HG02588 (cell line): ENCODE results near the gene CCSER2.
"Not testable (repeated sequence)": the region's sequence is repeated elsewhere in the genome, so short reads cannot be mapped to it uniquely, and the experiment has no call there.

ENCODE experiments used
- ATAC-seq: cut with Tn5 transposase; IDR thresholded peaks from one replicate; pipeline ENCODE4 v1.9.1; 2021; ENCODE audit warnings: mild to moderate bottlenecking, moderate library complexity; ENCODE audit not compliant: unreplicated experiment

Gene CCSER2

GRCh38 chr10:84347575-84348002 lies 19.2 kb downstream of the CCSER2 start:
- not testable (repeated sequence) for ATAC-seq

- no peak for ATAC-seq
Observed at GRCh38 chr10:84348447-84348846, 20.1 kb downstream of the CCSER2 start.

GRCh38 chr10:84348860-84349259 lies 20.5 kb downstream of the CCSER2 start:
- ATAC-seq: no peak

DNA sequence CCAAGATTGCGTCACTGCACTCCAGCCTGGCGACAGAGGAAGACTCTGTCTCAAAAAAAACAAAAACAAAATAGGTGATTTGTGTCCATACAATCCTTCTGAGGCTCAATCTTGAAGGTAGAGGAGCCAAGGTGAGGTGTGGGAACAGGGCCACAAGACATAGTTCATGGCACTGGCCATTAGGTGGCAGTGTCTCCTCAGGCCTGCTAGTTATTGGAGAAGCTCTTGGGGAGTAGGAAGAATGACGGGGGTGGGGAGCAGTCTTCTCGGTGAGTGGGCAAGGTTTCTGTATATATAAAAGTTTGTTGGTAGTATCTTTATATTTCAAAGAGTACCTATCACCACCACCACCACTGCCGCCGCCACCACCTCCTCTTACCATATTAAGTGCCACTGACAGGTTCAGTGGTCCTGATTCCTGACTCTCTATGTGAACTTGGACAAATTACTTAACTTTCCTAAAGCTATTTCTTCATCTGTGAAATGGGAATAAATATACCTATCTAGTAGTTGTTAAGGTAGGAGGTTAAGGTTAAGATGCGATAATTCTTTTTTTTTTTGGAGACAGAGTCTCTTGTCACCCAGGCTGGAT lies 24.0 kb downstream of the CCSER2 start:
- ATAC-seq: peak; percentile 93

DNA sequence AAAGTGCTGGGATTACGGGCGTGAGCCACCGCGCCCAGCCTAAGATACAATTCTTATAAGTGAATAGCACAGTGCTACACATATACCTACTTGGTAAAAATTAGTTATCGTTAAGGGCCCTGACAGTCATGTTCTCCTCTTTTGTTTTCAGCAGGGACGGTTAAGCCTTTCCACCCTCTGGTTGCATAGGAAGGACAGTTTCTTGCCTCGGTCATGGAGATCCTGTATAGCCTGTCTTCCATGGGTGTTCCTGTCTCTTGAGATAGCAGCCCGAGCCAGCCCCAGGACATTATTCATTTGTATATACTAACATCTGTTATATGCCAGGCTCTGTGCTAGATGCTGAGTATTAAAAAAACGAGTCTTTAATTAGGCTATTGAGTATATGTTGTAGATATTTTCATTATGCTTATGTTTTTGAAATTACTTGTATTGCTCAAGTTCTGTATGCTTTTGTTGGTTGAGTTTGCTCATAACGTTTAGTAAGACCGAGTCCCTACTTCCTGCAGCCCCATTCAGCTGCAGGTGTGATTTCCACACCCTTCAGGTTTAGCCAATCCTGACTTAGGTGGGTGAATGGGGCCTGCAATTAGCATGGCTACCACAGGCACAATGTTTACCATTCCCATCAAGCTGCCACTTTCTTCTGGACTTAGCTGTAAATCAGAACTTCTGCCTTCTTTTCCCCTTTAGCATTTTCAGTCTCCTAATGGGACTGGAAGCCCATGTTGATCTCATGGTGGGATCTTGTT lies 24.8 kb downstream of the CCSER2 start:
- no peak for ATAC-seq

GRCh38 chr10:84354623-84355022 lies 26.2 kb downstream of the CCSER2 start:
- ATAC-seq: no peak

DNA sequence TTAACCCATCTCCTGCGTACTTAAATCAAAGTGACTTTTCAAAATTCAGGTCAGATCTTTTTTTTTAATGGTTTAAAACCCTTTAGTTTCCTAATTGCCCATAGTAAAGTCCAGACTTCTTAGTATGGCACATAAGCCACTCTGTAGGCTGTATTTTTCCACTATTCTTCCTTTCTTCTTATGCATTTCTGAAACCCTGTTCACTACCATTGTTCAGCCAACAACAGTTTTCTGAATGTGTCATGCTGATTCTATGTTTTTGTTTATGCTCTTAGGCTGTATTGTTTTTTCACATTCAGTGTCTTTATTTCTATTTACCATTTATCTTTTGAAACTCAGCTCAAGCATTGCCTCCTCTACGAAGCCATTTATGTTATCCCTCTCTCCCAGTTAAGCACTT lies 26.7 kb downstream of the CCSER2 start:
- ATAC-seq: no peak

DNA sequence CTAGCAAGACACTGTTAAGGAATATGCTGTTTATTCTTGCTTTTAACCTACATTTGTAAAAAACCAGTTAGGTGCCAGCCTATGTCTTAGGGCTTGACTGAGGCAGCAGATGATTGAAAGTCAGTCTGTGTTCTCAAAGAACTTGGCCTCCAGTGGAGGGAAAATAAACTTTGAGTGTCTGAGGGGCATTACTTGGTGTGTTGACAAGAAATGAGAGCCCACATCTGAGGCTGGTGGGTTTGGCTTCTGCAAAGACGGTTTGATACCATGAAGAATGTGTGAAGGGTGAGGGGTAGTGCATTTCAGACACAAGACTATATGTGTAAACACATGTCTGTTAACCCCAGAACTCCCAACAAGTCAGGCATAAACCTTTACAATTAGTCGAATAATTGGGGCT lies 28.5 kb downstream of the CCSER2 start:
- no peak for ATAC-seq

GRCh38 chr10:84358743-84359142 lies 30.4 kb downstream of the CCSER2 start:
- no peak for ATAC-seq

DNA sequence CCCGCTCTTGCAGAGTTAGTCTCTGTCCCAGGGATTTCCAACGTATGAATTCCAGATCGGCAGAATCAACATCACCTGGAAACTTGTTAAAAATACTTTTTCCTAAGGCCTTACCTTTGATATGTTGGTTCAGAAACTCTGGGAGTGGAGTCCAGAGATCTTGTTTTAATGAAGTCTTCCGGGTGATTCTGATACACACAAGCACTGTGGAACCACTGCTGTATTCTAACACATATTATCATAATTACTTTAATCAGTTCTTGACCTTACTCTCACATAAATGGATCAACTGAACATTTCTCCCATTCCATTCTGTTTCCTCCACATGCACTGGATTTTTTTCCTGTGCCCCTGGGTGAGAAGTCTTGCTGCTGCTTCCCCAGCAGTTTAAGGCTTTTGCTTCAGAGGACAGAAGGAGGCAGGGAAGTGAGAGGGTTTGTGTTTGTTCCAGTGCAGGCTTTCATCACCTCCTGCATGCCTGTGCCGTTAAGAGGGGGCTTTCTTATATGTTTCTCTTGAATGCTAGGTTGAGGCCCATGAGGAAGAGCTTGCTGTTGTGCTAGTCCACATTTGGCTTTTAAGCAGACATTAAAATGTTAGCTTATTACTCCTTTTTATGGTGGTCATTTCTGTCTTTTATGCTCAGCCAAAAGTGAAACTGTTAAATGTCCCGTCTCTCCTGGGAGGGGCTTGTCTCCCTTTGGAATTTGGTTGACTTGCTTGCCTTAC lies 32.4 kb downstream of the CCSER2 start:
- no peak for ATAC-seq

DNA sequence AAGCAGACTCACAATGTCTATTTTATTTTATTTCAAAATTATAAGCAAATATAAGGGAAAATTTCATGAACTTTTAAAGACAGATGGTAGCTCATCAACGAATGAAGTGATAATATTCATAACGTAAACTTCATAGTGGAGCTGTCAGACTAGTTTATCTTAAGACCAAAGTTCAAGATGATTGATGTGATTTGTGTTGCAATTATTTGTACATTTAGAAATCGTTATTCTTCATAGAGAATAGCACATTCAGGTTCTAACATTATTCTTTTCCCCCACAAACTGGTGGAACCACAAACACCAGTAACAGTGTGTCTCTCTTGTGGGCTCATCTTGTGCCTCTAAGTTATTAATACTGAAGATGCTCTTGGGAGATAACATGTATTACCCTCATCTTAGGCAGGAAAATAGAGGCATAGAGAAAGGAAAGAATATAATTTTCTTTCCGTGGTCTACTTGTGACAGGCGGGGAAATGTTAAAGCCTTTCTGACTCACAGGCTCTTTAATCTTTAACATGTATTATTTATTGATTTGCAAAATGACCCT lies 37.0 kb downstream of the CCSER2 start:
- no peak for ATAC-seq

DNA sequence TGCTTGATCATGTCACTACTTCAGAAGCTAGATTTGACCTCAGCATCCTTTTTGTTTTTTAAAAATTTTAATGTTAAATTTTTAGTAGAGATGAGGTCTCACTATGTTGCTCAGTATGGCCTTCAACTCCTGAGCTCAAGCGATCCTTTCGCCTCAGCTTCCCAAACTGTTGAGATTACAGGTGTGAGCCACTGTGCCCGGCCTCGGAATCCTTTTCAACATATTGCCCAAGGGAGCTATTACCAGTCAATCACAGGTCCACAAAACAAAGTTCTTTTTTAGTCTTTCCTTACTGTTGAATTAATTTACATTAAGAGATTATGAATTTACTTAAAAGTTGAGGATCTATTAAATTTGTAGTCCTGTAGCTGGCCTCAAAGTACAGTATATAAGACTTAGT lies 37.7 kb downstream of the CCSER2 start:
- no peak for ATAC-seq

DNA sequence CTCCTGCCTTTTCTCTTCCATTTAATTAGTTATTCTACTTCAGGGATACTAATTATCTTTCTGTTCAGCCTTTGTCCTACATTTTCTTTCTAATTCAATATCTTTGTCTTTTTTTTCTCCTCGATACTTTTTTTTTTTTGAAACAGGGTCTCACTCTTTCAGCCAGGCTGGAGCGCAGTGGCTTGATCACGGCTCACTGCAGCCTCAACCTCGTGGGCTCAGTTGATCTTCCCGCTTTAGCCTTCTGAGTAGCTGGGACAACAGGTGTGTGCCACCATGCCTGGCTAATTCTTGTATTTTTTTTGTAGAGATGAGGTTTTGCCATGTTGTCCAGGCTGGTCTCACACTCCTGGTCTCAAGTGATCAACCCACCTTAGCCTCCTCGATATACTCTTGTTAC lies 38.9 kb downstream of the CCSER2 start:
- no peak for ATAC-seq

GRCh38 chr10:84368828-84369227 lies 40.4 kb downstream of the CCSER2 start:
- no peak for ATAC-seq

DNA sequence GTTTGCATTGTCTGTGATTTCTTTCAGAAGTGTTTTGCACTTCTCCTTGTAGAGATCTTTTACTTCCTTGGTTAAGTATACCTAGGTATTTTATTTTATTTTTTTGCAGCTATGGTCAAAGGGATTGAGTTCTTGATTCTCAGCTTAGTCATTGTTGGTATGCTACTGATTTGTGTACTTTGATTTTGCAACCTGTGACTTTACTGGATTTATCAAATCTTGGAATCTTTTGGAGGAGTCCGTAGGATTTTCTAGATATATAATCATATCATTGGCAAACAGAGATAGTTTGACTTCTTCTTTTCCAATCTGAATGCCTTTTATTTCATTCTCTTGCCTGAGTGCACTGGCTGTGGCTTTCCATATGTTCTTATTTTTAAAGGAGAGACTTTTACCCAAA lies 41.9 kb downstream of the CCSER2 start:
- ATAC-seq: no peak

DNA sequence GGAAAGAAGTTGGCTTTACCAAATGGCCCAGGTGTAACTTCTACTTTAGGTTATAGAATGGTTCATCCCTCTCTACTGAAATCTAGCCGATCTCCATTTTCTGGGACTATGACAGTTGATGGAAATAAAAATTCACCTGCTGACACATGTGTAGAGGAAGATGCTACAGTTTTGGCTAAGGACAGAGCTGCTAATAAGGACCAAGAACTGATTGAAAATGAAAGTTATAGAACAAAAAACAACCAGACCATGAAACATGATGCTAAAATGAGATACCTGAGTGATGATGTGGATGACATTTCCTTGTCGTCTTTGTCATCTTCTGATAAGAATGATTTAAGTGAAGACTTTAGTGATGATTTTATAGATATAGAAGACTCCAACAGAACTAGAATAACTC lies 43.6 kb downstream of the CCSER2 start:
- no peak for ATAC-seq

DNA sequence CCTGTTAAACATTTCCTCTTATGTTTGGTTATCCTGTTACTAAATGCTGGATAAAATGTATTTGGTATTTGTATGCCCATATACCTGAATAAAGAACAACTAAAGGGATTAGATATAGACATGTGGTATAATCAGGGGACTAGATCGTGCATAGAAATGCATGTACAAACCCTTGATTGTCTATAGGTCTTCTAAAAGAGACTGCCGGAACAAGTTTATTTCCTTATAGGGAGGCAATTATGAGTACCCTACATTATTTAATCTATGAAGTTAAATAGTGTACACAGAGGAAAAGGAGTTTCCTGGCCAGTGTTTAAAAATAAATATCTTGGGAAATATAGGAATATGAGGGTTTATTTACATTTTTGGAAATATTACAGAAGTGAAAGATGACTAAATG lies 44.6 kb downstream of the CCSER2 start:
- ATAC-seq: no peak

DNA sequence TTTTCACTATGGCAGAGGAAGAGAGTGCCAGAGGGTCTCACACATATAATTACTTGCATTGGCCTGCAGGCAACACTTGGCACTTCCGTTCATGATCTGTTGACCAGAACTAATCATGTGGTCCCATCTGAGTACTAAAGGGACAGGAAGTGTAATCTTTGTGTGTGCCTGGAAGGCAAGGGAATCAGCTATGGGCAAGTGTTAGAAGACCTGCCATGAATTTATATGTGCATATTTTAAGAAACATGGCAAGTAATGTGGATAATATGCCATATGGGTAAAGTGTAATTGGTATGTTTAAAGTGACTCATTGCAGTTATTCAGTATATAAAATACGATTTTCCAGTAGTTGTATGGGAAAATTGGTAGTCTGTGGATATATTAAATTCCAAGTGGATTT lies 46.1 kb downstream of the CCSER2 start:
- ATAC-seq: no peak

- no peak for ATAC-seq
Observed at GRCh38 chr10:84375011-84375410, 46.6 kb downstream of the CCSER2 start.

GRCh38 chr10:84375881-84376280 lies 47.5 kb downstream of the CCSER2 start:
- no peak for ATAC-seq

GRCh38 chr10:84388148-84388547 lies 59.8 kb downstream of the CCSER2 start:
- ATAC-seq: no peak

- no peak for ATAC-seq
Observed at GRCh38 chr10:84390364-84390763, 62.0 kb downstream of the CCSER2 start.
